ENCODE data around the gene OPA3. TPM values are rescaled to one million over a fixed set of nuclear protein-coding genes. Genes with fewer than 3 reads are reported as not detected.

The OPA3 gene
- total and polyA plus RNA-seq, 10 of the 15 experiments (the other 5 are each of a cell fraction or from before 2014, with no cell fraction given) = 2.2 to 24.3 (median 13.3) TPM

DNA sequence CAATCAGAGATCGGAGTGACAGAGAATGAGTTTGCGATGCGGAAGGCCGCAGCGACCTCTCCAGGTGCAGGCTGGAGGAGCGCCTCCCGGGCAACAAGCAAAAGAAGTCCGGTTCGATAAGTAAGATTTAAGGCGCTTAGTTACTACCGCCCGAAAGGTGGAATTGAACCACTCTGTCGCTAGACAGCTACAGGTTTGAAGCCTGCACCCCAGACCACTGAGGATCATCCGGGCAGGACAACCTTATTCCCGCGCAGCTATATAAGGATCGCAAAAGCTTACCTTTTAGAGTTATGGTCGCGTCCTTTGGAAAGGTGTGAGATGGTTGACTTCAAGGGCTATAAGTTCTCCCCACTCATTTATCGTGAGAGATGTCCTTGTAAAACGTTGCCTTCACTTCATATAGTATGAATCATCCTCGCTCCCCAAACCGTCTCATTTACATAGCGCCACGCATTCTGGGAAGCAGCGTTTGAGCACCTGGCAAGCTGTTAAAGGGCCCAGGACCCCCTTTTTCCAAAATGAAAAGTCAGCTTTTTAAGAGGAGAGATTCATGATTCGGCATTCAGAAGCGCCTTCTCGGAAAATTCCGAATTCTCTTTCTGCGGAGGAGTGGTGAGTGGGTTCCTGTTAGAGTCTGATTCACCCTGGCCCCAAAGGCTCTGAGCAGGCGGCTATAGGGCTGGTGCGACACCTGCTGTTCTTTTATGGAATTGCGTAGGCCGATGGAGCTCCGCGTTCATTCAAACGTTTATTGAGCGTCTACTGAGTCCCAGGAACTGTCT lies 106.0 kb downstream of the OPA3 start (continued):
- TF ChIP-seq HDGF (IDR thresholded peaks at IDR 0.05) (no peak), MTA3 (IDR thresholded peaks at IDR 0.05; ENCODE audit: borderline replicate concordance, low read length) (peak; percentile 0; the same call in 1 of the 2 replicates), HDAC2 (IDR thresholded peaks at IDR 0.05) (no peak), MTA2 (IDR thresholded peaks at IDR 0.05; ENCODE audit: low read depth) (no peak), FOS (IDR thresholded peaks at IDR 0.05; ENCODE audit: borderline replicate concordance, extremely low read depth, insufficient read length) (no peak), ZNF24 (IDR thresholded peaks at IDR 0.05) (peak; percentile 98), ZNF274 (IDR thresholded peaks at IDR 0.05; ENCODE audit: insufficient read depth, insufficient read length) (no peak), WRNIP1 (IDR thresholded peaks at IDR 0.05; ENCODE audit: borderline replicate concordance, low read depth, low read length) (no peak; the same call in none of the 2 replicates), GABPA (IDR thresholded peaks at IDR 0.05; ENCODE audit: low read depth) (no peak), STAT3 (IDR thresholded peaks at IDR 0.05; ENCODE audit: low read depth, low read length) (0 out of 2 replicates have a peak, but pooled peaks have one; percentile 38), ZBED1 (IDR thresholded peaks at IDR 0.05; ENCODE audit: borderline replicate concordance) (0 out of 2 replicates have a peak, but pooled peaks have one; percentile 72), JUNB (IDR thresholded peaks at IDR 0.05) (0 out of 2 replicates have a peak, but pooled peaks have one; percentile 5), EED (IDR thresholded peaks at IDR 0.05; ENCODE audit: low read depth) (peak; percentile 42; the same call in 1 of the 2 replicates), ETV6 (conservative IDR thresholded peaks at IDR 0.05 in 1 of 2, IDR thresholded peaks at IDR 0.05 in 1 of 2; ENCODE audit: borderline replicate concordance in 1 of 2, low read depth in 1 of 2) (peak in 1 of 2 experiments; percentile 22; a peak in 1 of 4 replicates), FOXK2 (IDR thresholded peaks at IDR 0.05) (no peak), TBL1XR1 (IDR thresholded peaks at IDR 0.05; ENCODE audit: low read depth, low read length) (peak; percentile 72; the same call in 1 of the 2 replicates), RBBP5 (conservative IDR thresholded peaks at IDR 0.05) (no peak), LARP7 (IDR thresholded peaks at IDR 0.05) (peak; percentile 59; the same call in 1 of the 2 replicates)
- TF ChIP-seq, protein P1, sequence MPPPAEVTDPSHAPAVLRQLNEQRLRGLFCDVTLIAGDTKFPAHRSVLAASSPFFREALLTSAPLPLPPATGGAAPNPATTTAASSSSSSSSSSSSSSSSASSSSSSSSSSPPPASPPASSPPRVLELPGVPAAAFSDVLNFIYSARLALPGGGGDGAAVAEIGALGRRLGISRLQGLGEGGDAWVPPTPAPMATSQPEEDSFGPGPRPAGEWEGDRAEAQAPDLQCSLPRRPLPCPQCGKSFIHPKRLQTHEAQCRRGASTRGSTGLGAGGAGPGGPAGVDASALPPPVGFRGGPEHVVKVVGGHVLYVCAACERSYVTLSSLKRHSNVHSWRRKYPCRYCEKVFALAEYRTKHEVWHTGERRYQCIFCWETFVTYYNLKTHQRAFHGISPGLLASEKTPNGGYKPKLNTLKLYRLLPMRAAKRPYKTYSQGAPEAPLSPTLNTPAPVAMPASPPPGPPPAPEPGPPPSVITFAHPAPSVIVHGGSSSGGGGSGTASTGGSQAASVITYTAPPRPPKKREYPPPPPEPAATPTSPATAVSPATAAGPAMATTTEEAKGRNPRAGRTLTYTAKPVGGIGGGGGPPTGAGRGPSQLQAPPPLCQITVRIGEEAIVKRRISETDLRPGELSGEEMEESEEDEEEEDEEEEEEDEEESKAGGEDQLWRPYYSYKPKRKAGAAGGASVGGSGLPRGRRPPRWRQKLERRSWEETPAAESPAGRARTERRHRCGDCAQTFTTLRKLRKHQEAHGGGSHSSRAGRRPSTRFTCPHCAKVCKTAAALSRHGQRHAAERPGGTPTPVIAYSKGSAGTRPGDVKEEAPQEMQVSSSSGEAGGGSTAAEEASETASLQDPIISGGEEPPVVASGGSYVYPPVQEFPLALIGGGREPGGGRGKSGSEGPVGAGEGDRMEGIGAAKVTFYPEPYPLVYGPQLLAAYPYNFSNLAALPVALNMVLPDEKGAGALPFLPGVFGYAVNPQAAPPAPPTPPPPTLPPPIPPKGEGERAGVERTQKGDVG (CRISPR knock-in tag; IDR thresholded peaks at IDR 0.05) = no peak
- TF ChIP-seq, protein P2, sequence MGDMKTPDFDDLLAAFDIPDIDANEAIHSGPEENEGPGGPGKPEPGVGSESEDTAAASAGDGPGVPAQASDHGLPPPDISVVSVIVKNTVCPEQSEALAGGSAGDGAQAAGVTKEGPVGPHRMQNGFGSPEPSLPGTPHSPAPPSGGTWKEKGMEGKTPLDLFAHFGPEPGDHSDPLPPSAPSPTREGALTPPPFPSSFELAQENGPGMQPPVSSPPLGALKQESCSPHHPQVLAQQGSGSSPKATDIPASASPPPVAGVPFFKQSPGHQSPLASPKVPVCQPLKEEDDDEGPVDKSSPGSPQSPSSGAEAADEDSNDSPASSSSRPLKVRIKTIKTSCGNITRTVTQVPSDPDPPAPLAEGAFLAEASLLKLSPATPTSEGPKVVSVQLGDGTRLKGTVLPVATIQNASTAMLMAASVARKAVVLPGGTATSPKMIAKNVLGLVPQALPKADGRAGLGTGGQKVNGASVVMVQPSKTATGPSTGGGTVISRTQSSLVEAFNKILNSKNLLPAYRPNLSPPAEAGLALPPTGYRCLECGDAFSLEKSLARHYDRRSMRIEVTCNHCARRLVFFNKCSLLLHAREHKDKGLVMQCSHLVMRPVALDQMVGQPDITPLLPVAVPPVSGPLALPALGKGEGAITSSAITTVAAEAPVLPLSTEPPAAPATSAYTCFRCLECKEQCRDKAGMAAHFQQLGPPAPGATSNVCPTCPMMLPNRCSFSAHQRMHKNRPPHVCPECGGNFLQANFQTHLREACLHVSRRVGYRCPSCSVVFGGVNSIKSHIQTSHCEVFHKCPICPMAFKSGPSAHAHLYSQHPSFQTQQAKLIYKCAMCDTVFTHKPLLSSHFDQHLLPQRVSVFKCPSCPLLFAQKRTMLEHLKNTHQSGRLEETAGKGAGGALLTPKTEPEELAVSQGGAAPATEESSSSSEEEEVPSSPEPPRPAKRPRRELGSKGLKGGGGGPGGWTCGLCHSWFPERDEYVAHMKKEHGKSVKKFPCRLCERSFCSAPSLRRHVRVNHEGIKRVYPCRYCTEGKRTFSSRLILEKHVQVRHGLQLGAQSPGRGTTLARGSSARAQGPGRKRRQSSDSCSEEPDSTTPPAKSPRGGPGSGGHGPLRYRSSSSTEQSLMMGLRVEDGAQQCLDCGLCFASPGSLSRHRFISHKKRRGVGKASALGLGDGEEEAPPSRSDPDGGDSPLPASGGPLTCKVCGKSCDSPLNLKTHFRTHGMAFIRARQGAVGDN (IDR thresholded peaks at IDR 0.05) = no peak
- TF ChIP-seq, protein P3, sequence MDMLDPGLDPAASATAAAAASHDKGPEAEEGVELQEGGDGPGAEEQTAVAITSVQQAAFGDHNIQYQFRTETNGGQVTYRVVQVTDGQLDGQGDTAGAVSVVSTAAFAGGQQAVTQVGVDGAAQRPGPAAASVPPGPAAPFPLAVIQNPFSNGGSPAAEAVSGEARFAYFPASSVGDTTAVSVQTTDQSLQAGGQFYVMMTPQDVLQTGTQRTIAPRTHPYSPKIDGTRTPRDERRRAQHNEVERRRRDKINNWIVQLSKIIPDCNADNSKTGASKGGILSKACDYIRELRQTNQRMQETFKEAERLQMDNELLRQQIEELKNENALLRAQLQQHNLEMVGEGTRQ (IDR thresholded peaks at IDR 0.05; ENCODE audit: borderline replicate concordance, low read depth, low read length) = no peak
- TF ChIP-seq, protein P4, sequence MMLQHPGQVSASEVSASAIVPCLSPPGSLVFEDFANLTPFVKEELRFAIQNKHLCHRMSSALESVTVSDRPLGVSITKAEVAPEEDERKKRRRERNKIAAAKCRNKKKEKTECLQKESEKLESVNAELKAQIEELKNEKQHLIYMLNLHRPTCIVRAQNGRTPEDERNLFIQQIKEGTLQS (IDR thresholded peaks at IDR 0.05; ENCODE audit: borderline replicate concordance, extremely low read depth, low read depth, low read length) = no peak

Data from GM12878 (cell line).